ENCODE measurements around the gene TOMM34. TPM values are rescaled to one million over a fixed set of nuclear protein-coding genes. Genes with fewer than 3 reads are reported as not detected.

The TOMM34 gene
- total RNA-seq, 1 donor = 16.3 TPM

- H3K79me2 ChIP-seq (ENCODE audit: insufficient read depth, low read length) = peaks cover 34% of the 10 kb centered on the region
- peaks cover 14% of the 10 kb centered on the region for H3K4me1 ChIP-seq (ENCODE audit: insufficient read depth, low read length)
- no peak overlapping the region for H2AFZ ChIP-seq (ENCODE audit: low read length)
- H4K20me1 ChIP-seq (ENCODE audit: insufficient read depth, low read length) = peaks cover 7% of the 10 kb centered on the region
- H3K27ac ChIP-seq (ENCODE audit: low read depth, low read length) = peak overlapping the region; percentile 25
- H3K4me3 ChIP-seq (ENCODE audit: insufficient read depth, low read length) = no peak overlapping the region
- H3K9me3 ChIP-seq (ENCODE audit: low read depth, low read length) = no peaks in the 10 kb centered on the region
- H3K27me3 ChIP-seq (ENCODE audit: insufficient read depth, low read length) = no peaks in the 10 kb centered on the region
- TF ChIP-seq, protein P1, sequence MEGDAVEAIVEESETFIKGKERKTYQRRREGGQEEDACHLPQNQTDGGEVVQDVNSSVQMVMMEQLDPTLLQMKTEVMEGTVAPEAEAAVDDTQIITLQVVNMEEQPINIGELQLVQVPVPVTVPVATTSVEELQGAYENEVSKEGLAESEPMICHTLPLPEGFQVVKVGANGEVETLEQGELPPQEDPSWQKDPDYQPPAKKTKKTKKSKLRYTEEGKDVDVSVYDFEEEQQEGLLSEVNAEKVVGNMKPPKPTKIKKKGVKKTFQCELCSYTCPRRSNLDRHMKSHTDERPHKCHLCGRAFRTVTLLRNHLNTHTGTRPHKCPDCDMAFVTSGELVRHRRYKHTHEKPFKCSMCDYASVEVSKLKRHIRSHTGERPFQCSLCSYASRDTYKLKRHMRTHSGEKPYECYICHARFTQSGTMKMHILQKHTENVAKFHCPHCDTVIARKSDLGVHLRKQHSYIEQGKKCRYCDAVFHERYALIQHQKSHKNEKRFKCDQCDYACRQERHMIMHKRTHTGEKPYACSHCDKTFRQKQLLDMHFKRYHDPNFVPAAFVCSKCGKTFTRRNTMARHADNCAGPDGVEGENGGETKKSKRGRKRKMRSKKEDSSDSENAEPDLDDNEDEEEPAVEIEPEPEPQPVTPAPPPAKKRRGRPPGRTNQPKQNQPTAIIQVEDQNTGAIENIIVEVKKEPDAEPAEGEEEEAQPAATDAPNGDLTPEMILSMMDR (IDR thresholded peaks at IDR 0.05; ENCODE audit: extremely low read depth, low read depth, low read length) = no peak
- H3K36me3 ChIP-seq (ENCODE audit: insufficient read depth, low read length) = peaks cover 23% of the 10 kb centered on the region
- DNase-seq (ENCODE audit: insufficient read length, low spot score, missing footprints) = peak; percentile 45
- no peak overlapping the region for H3K4me2 ChIP-seq (ENCODE audit: insufficient read depth, low read length)
These were observed 12.9 kb upstream of the TOMM34 start for GRCh38 chr20:44973053-44973452.

DNA sequence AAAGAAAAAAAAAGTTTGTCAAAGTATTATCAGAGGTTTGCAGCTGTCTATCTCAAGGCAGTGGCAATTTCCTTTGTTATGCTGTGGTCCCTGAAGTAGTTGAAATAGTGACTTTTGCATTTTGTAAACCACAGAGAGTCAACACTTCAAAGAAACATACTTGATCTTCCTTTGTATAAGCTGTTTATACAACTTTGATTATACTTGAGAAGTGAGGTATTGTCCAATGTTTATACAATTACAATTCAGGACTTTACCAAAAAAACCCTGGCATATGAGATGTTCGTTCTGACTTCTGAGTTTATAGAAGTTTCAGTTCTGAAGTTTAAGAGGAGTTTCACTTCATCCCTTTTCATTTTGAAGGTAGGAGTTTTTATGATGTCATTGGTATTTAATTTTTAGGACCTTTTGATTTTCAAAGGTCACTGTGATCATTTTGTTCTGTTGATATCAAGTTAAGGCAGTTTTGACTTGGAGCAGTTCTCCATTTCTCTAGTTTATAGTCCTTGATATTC is 10.1 kb upstream of the TOMM34 start:
- Histone ChIP-seq H3K27me3 (ENCODE audit: insufficient read depth, low read length) (no peaks in the 10 kb centered on the region), H4K20me1 (ENCODE audit: insufficient read depth, low read length) (peaks cover 7% of the 10 kb centered on the region), H3K27ac (ENCODE audit: low read depth, low read length) (no peak overlapping the region), H3K4me3 (ENCODE audit: insufficient read depth, low read length) (no peak overlapping the region), H3K4me1 (ENCODE audit: insufficient read depth, low read length) (peaks cover 26% of the 10 kb centered on the region), H3K9me3 (ENCODE audit: low read depth, low read length) (no peaks in the 10 kb centered on the region), H3K4me2 (ENCODE audit: insufficient read depth, low read length) (peak overlapping the region; percentile 53), H3K79me2 (ENCODE audit: insufficient read depth, low read length) (peaks cover 56% of the 10 kb centered on the region), H2AFZ (ENCODE audit: low read length) (no peak overlapping the region), H3K36me3 (ENCODE audit: insufficient read depth, low read length) (peaks cover 17% of the 10 kb centered on the region)
- TF ChIP-seq, protein P1 (IDR thresholded peaks at IDR 0.05; ENCODE audit: extremely low read depth, low read depth, low read length) = no peak
- DNase-seq (ENCODE audit: insufficient read length, low spot score, missing footprints) = no peak

- Histone ChIP-seq H3K79me2 (ENCODE audit: insufficient read depth, low read length) (peaks cover 56% of the 10 kb centered on the region), H3K4me2 (ENCODE audit: insufficient read depth, low read length) (no peak overlapping the region), H3K4me1 (ENCODE audit: insufficient read depth, low read length) (peaks cover 26% of the 10 kb centered on the region), H3K9me3 (ENCODE audit: low read depth, low read length) (no peaks in the 10 kb centered on the region), H3K36me3 (ENCODE audit: insufficient read depth, low read length) (peaks cover 8% of the 10 kb centered on the region), H4K20me1 (ENCODE audit: insufficient read depth, low read length) (peaks cover 7% of the 10 kb centered on the region), H3K4me3 (ENCODE audit: insufficient read depth, low read length) (no peak overlapping the region), H3K27ac (ENCODE audit: low read depth, low read length) (no peak overlapping the region), H2AFZ (ENCODE audit: low read length) (no peak overlapping the region), H3K27me3 (ENCODE audit: insufficient read depth, low read length) (no peaks in the 10 kb centered on the region)
- TF ChIP-seq, protein P1 (IDR thresholded peaks at IDR 0.05; ENCODE audit: extremely low read depth, low read depth, low read length) = no peak
- no peak for DNase-seq (ENCODE audit: insufficient read length, low spot score, missing footprints)
These were observed 9.2 kb upstream of the TOMM34 start for GRCh38 chr20:44969300-44969894.

DNA sequence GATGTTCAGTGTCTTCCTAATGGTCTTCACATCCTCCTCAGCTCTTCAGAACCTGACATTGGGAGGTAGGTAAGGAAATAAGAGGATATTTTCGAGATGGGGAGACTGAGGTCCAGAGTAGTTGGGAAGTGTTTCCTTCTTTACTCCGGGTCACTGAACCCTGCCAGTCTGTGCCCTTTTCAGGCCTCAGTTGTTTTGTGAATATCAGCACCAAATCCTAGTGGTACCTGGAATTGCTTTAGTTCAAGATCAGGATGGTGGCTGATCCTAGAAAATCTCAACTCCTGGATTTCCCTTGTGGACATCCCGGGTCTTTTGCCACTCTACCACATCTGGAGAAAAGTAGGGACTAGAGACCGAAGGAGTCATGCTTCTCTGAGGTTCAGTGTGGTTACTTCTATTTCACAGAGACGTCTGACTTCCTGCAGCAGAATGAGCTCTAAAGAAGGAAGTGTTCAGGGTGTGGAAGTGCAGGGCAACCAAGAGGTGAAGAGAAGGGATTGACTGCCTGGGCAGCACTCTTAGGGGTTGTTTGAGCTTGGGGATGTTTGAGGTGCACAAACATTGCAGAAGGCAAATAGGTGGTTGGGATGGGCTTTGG is 7.1 kb upstream of the TOMM34 start:
- no peak overlapping the region for H2AFZ ChIP-seq (ENCODE audit: low read length)
- H3K79me2 ChIP-seq (ENCODE audit: insufficient read depth, low read length) = peaks cover 56% of the 10 kb centered on the region
- H3K27ac ChIP-seq (ENCODE audit: low read depth, low read length) = no peak overlapping the region
- no peaks in the 10 kb centered on the region for H3K9me3 ChIP-seq (ENCODE audit: low read depth, low read length)
- peaks cover 17% of the 10 kb centered on the region for H3K4me1 ChIP-seq (ENCODE audit: insufficient read depth, low read length)
- H3K36me3 ChIP-seq (ENCODE audit: insufficient read depth, low read length) = no peaks in the 10 kb centered on the region
- TF ChIP-seq, protein P1 (IDR thresholded peaks at IDR 0.05; ENCODE audit: extremely low read depth, low read depth, low read length) = no peak
- peak overlapping the region; percentile 93 for H3K4me3 ChIP-seq (ENCODE audit: insufficient read depth, low read length)
- H3K4me2 ChIP-seq (ENCODE audit: insufficient read depth, low read length) = peak overlapping the region; percentile 96
- peaks cover 7% of the 10 kb centered on the region for H4K20me1 ChIP-seq (ENCODE audit: insufficient read depth, low read length)
- no peaks in the 10 kb centered on the region for H3K27me3 ChIP-seq (ENCODE audit: insufficient read depth, low read length)
- no peak for DNase-seq (ENCODE audit: insufficient read length, low spot score, missing footprints)
